HG02852 (cell line): ENCODE data around the gene PIP4K2A.
"Not testable (repeated sequence)": the region's sequence is repeated elsewhere in the genome, so short reads cannot be mapped to it uniquely, and the experiment has no call there.

Source experiments
- ATAC-seq: cut with Tn5 transposase; IDR thresholded peaks from one replicate; pipeline ENCODE4 v1.9.1; 2021; ENCODE audit warnings: mild to moderate bottlenecking, moderate library complexity; ENCODE audit not compliant: unreplicated experiment

The PIP4K2A gene

DNA sequence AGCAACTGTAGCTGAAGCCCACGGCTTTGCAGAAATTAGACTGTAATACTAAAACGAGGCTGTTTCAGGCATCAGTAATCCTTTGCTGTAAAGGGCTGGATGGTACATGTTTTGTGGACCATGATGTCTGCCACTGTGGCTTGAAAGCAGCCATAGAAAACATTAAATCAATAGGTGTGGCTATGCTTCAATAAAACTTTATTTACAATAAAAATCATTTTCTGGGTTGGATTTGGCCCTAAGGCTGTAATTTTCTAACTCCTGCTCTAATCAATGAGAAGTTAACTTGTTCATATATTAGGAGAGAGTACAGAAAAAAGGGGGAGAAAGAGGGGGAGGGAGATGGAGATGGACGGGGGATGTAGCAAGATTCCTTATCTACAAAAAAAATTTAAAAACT lies 183.4 kb downstream of the PIP4K2A start:
- ATAC-seq, result no peak

DNA sequence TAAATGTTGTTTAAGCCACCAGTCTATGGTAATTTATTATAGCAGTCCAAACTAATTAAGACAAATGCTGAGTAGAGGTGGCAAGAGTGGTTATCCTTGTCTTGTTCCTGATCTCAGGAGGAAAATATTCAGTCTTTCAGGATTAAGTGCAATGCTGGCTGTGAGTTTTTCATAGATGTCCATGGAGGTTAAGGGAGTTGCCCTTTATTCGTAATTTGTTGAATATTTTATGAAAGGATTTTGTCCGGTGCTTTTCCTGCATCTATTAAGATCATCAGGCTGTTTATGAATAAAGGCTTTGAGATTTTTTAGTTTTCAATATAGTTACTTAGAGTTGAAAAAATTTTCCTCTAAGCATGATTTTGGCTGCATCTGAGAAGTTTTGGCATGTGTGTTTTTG lies 186.9 kb downstream of the PIP4K2A start:
- ATAC-seq, result no peak

DNA sequence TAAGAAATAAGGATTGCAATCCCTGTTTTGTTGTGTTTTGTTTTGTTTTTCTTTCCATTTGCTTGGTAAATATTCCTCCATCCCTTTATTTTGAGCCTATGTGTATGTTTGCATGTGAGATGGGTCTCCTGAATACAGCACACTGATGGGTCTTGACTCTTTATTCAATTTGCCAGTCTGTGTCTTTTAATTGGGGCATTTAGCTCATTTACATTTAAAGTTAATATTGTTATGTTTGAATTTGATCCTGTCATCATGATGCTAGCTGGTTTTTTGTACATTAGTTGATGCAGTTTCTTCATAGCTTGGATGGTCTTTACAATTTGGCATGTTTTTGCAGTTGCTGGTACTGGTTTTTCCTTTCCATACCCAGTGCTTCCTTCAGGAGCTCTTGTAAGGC lies 190.0 kb downstream of the PIP4K2A start:
- not testable (repeated sequence) for ATAC-seq

DNA sequence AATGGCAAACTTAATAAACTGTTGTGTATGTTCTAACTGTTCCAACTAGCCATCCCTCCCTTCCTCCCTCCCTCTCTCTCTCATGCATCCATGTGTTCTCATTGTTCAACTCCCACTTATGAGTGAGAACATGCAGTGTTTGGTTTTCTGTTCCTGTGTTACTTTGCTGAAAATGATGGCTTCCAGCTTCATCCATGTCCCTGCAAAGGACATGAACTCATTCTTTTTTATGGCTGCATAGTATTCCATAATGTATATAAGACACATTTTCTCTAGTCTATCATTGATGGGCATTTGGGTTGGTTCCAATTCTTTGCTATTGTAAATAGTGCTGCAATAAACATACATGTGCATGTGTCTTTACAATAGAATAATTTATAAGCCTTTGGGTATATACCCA lies 193.7 kb downstream of the PIP4K2A start:
- not testable (repeated sequence) for ATAC-seq

DNA sequence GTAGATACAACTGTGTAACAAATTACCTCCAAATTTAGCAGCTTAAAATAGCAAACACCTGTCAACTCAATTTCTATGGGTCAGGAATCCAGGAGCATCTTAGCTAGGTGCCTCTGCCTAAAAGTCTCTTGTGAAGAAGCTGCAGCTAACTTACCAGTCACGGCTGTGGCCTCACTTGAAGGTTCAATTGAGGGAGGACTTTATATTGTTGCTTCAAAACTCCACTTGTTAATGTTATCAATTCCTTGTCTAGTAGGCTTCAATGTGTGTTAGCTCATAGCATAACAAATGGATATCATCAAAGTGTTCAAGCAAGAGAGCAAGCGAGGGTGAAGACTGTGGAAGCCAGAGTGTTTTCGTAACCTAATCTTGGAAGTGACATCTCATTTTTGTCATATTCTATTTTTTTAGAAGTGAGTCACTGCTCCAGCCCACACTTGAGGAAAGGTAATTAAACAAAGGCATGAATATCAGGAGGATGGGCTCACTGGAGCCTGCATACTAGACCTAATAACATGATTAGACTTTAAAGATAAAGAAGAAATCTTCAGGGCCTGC lies 196.1 kb downstream of the PIP4K2A start:
- ATAC-seq, result no peak

DNA sequence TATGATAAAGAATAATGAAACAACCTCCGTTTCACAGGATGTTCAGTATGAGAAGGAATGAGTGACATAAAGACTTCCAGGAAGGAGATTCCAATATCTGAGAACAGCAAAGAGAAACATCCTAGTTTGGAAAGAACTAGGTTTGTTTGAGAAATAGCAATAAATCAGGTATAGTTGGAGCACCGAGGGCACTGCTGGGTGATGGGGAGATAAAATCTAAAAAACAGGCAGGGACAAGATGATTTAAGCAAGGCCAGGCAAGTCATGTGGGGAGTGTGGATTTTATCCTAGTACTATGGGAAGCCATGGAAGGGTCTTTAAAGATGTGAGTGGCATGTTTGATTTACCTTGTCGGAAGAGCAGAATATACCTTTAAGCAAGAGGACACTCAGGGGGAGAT lies 199.4 kb downstream of the PIP4K2A start:
- ATAC-seq, result no peak

DNA sequence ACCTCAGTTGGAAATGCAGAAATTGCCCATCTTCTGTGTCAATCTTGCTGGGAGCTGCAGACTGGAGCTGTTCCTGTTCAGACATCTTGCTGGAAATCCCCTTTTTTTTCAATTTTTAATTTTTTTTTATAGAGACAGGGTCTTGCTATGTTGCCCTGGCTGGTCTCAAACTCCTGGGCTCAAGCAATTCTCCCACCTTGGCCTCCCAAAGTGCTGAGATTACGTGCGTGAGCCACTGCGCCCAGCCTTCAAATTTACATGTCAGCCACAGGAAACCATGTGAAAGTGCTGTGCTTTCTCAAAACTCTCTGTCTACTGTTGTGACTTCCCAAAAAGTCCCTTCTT lies 200.0 kb downstream of the PIP4K2A start:
- ATAC-seq, result not testable (repeated sequence)

DNA sequence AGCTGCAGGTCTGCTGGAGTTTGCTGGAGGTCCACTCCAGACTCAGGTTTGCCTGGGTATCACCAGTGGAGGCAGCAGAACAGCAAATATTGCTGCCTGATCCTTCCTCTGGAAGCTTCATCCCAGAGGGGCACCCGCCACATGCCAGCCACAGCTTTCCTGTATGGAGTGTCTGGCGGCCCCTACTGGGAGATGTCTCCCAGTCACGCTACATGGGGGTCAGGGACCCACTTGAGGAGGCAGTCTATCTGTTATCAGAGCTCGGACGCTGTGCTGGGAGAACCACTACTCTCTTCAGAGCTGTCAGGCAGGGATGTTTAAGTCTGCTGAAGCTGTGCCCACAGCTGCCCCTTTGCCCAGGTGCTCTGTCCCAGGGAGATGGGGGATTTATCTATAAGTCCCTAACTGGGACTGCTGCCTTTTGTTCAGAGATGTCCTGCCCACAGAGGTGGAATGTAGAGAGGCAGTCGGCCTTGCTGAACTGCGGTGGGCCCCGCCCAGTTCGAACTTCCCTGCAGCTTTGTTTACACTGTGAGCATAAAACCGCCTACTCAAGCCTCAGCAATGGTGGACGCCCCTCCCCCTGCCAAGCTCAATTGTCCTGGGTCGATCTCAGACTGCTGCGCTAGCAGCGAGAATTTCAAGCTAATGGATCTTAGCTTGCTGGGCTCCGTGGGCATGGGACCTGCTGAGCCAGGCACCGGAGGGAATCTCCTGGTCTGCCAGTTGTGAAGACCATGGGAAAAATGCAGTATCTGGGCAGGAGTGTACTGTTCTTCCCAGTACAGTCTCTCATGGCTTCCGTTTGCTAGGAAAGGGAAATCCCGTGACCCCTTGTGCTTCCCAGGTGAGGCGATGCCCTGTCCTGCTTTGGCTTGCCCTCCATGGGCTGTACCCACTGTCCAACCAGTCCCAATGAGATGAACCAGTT lies 200.6 kb downstream of the PIP4K2A start:
- ATAC-seq, result not testable (repeated sequence)

DNA sequence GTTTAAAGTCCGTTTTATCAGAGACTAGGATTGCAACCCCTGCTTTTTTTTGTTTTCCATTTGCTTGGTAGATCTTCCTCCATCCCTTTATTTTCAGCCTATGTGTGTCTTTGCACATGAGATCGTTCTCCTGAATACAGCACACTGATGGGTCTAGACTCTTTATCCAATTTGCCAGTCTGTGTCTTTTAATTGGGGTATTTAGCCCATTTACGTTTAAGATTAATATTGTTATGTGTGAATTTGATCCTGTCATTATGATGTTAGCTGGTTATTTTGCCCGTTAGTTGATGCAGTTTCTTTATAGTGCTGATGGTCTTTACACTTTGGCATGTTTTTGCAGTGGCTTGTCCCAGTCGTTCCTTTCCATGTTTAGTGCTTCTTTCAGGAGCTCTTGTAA lies 202.4 kb downstream of the PIP4K2A start:
- ATAC-seq, result not testable (repeated sequence)

DNA sequence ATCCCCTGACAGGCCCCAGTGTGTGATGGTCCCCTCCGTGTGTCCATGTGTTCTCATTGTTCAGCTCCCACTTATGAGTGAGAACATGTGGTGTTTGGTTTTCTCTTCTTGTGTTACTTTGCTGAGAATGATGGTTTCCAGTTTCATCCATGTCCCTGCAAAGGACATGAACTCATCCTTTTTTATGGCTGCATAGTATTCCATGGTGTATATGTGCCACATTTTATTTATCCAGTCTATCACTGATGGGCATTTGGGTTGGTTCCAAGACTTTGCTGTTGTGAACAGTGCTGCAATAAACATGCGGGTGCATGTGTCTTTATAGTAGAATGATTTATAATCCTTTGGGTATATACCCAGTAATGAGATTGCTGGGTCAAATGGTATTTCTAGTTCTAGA lies 206.2 kb downstream of the PIP4K2A start:
- ATAC-seq, result not testable (repeated sequence)

DNA sequence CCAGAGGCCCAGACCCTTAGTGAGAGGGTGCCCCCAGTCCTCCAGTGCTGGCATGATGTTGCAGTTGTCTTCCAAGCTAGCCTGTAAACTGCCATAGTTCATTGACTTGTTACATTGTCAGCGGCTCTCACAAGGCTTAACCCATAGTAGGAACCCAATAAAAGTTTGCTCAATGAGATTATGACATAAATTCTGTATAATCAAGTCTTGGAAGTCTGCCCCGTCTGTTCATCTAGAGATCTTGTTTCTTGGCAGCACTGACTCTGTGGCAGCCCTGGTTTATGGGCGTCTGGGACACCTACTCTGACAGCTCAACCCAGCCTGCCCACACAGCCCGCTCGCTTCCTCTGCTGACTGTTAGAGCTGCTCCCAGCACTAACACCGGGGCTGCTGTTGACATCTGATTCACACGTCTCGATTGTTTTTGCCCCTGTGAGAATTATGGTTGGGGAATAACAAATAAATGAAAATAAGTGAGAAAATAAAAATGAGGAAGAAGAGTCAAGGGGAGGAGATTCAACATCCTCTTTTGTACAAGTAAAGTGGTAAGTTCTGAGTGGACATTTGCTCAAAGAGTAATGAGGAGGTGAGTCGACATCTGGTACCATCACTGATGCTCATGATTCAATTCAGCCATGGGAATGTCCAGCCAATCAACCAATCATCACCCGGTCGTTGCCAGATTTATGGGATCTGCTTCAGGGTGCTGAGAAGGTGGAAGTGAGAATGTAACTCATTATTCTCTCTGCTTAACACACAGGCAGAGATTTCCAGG lies 208.3 kb downstream of the PIP4K2A start:
- no peak for ATAC-seq

DNA sequence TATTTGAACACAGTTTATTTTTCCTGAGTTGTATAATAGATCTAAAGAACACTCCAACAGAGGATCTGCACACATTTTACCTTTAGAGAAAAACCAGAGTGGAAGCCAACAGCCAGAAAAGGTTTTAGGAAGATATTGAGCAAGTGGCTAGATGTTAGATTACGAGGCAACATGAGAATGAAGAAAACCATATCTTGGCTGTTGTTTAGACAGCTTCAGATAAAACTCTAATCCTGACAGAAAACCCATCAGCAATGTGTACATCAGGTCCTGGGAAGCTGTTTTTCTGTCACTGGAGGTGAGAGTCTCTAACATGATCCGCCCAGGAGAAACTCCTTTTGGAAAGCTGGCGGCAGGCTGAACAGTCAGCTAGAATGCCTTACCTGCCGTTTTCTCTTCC lies 209.6 kb downstream of the PIP4K2A start:
- ATAC-seq, result no peak

DNA sequence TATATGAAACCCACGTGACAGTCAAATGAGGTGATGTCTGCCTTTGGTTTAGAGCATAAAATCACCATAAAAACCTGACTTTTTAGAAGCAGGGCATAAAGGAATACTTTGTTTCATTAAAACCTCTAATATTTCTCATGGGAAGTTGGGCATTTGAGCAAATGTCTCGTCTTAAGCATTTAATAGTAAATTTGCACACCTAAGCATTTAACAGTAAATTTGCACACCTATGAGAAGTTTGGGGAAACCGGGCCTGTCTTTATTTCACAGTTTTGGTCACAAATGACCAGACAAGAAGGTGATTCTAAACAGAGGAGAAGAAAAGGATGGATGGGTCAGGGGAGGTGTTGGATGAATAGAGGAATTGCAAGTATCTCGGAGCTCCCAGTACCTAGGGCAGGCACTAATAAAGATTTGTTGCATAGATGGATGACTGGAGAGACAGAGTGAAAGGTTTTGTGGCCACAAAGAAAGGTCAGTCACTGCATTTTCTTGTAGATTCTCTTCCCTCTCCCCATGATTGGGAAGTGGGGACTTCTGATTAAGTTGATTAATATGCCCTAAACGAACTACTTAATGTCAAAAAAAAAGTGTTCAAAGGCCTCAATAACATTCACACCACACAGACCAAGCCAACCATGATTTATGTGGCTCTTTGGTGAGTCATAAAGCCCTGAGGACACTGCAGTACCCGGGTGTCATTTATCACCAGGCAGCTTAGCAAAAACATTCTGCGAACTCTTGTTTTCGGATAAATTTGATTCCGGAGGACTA lies 210.9 kb downstream of the PIP4K2A start:
- ATAC-seq, result no peak

DNA sequence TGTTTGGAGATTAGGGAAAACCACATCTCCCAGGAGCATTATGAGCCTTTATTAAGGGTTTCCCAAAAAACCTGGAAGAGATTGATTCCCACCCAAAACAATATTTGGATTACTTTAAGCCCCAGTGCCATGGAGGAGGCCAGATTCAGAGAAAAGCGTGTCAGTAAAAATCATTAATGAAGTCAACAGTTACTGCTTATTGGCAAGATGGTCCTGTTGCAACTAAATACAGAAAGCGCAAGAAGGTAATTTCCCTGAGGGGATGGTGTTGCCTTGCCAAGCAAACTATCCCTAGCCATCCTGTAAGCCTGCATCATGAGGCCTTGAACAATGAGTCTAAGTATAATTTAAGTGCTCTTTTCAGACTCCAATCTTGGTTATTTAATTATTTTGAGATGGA lies 212.5 kb downstream of the PIP4K2A start:
- ATAC-seq, result no peak

DNA sequence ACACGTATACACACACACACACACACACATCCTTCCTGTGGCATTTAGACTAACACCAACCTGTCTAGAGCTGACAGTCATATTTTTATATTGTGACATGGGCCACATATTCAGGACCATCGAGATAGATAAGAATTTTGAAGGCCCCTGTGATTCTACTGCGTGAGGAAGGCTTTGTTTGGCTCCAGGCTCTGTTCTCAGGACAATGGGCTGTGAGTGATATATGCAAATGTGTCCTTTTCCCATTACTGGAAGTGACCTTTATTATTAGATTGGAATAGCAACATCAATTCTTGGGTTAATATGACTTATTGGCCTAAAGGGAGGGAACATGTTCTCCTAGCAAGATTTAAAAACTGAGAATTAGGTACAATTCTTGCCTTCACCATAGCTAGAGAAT lies 213.0 kb downstream of the PIP4K2A start:
- ATAC-seq, result no peak

DNA sequence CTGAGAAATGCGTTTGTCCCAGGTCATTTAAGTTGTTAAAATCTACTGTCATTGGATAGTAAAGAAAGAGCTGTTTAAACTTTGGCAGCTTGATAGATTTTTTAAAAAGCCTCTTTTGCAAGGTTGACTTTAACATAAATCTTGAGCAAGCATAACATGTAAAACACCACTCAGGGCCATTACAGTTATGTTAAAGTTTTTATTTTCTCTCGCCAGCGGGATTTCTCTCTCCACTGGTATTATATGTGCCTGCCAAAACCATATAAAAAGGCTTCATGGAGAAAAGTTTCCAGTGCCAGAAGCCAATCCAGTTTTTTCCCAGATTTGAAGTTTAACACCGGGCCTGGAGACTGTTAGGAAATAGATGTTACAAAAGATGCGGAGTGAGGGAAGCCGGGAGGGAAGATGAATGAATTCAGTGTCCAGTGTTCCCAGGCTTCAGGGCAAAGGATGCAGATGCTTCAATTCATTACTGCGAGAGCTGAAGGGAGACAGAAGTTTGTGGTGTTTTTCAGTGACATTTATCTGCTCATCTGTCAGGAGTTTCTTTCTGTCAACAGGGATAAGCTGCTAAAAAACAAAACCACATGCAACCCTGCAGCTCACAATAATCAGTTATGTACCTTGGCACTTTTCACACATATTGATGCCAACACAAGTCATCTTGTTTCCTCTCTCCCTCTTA lies 213.6 kb downstream of the PIP4K2A start:
- no peak for ATAC-seq

DNA sequence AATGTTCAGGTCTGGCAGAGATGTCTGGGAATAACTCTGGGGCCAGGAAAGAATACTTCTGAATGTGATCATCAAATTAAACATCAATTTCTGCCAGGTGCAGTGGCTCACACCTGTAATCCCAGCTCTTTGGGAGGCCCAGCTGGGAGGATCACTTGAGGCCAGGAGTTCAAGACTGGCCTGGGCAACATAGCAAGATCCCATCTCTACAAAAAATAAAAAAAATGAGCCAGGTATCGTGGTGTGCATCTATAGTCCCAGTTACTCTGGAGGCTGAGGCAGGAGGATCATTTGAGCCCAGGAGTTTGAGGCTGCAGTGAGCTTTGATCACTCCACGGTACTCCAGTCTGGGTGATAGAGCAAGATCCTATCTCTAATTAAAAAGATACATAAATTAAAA lies 214.4 kb downstream of the PIP4K2A start:
- ATAC-seq, result not testable (repeated sequence)

DNA sequence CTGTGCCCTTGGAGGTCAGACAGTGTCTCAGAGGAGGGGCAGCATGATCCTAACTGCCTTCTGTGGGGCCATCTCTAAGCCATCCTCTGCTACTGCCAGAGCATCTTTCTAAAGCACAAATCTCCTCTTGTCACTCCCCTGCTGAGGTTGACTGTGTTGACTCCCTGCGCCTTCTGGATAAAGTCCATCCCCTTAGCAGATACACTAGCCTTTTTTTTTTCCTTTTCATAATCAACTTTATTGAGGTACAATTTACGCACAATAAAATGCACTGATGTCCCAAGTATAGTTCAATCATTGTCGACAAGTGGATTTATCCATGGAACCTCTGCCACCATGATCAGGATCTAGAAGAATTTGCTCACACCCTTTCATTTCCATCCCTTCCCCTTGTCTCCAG lies 219.0 kb downstream of the PIP4K2A start:
- no peak for ATAC-seq

DNA sequence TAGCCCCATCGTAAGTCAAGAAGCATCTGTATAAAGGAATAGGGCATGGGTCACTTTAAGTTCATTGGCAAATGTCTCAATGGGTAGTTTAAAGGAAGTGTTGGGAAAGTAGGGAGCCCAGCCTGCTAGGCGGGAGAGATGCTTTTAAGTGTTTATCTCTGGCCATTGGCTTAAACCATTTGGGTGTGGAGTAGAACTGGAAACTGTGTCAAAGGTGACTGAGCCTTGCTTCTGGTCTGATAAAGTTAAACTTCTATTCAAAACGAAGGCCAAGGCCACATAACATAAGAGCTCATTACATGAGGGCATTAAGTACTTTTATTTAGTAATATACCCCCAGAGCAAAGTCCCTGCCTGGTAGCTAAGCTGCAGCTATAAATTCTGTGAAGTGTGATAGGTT lies 220.4 kb downstream of the PIP4K2A start:
- ATAC-seq, result no peak

DNA sequence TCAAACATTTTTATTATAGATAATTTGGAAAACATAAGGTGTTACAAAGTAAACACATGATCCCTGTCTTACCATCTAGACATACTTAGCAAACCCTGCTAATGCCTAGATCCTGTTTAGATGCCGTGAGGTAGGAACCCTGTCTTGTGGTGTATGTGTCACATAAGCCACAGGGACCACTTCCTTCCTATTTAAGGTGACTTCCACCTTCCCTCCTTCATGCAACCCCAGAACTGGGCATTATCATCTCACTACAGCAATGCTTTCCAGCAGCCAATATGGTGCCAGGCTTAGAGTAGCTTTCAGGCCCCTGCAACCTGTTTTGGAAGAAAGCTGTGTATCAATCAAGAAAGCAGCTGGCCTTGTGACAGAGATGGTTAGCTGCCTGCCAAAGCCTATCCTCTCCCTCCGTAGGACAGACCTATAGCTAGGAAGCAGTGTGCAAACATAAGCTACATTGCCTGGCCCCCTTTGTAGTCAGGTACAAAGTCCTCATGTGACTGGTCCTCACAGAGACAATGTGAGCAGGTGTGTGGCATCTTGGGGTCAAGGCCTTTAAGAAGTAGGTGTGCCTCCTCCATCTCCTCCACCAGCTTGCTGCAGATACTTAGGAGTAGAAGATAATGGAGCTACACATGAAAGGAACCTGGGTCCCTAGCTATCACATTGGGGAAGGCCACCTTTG lies 222.3 kb downstream of the PIP4K2A start:
- no peak for ATAC-seq
